ENCODE results near the gene MYH7.
"Not testable (repeated sequence)": the region's sequence is repeated elsewhere in the genome, so short reads cannot be mapped to it uniquely, and the experiment has no call there.

MYH7 gene

GRCh38 chr14:23406725-23407355 lies 28.6 kb downstream of the MYH7 start:
- DNase-seq: no peak

DNA sequence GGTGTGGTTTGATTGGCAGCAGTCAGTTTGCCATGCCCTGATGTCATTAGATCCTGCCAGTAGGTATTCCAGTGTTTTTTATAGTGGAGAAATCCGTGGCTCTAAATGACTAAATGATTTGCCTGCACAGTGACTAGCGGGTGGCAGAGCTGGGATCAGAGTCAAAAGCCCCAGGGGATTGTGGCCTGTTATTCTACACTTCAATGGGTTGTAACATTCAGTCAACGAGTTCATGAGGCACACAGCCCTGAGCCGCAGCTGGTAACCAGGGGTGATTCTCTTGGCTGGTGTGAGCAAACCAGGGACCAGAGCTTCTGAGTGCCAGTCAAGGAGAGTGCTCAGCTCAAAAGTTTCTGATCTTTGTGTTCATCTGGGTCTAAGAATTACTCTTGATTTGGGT lies 29.2 kb downstream of the MYH7 start:
- DNase-seq: no peak

- DNase-seq: no peak
Measured at GRCh38 chr14:23405516-23406025, 29.9 kb downstream of the MYH7 start.

GRCh38 chr14:23405096-23405495 lies 30.4 kb downstream of the MYH7 start:
- no peak for DNase-seq

DNA sequence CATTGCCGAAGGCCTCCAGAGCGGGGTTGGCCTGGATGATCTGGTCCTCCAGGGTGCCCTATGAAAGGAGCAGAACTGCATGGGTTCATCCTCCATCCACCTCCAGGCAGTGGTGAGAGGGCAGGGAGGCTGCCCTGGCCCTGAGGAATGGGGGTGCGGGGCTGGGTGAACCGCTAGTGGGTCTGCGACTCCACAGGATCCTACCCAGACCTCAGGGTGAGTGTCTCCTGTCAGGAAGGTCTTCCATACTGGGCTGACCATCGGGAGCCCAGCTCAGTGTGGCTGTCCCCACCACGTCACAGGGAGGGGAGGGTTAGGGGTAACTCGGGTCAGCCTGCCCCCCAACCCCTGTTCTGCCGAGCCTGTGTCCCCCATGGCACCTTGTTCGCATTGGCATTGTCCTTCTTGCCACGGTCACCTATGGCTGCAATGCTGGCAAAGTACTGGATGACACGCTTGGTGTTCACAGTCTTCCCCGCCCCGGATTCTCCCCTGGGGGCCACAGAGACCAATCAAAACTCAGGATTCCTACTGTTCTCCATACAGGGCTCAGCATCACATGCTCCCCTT lies 31.0 kb downstream of the MYH7 start:
- no peak for DNase-seq

- DNase-seq: no peak
Measured at GRCh38 chr14:23403908-23404307, 31.6 kb downstream of the MYH7 start.

DNA sequence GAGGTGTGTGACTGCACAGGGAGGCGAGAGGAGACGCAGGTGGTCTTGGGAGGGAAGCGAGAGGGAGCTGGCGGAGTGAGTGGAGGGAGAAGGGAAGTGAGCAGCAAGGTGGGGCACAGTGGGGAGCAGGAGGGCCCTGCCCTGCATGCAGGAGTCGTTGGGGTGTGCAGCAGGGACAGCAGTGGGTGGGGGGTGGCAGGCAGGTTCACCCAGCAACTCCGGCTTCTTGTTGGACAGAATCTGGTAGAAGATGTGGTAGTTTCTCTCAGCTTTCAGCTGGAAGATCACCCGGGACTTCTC lies 32.4 kb downstream of the MYH7 start:
- no peak for DNase-seq

DNA sequence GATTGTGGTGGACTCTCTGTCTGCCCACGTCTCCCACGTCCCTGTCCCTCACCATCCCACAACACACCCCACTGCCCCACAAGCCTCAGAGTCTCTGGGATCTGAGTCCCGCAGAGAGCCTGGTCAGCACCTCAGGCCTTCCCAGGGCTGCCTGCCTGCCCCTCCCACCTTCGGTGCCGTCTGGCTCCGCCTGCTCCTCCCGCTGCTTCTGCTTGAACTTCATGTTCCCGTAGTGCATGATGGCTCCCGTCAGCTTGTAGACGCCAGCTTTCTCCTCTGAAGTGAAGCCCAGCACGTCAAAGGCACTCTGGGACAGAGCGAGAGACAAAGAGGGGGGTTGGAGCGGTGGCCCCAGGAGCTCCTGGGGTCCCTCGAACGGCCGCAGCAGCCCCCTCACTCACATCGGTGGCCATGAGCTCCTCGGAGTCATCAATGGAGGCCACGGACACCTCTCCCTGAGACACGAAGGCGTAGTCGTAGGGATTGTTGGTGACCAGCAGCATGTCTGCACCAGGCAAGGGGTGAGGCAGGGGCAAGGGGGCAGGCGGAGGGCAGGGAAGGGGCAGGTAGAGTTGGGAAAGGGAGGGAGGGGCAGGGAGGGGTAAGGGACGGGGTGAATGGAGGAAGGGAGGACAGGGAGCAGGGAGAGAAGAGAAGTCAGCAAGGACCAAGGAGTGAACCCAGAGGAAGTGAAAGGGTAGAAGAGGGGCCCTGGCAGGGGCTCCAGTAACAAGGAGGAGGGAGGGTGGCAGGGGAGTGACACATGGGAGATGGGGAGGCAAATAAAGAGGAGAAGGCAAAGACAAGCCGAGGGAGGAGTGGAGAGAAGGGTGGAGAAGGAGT lies 32.9 kb downstream of the MYH7 start:
- DNase-seq: no peak

DNA sequence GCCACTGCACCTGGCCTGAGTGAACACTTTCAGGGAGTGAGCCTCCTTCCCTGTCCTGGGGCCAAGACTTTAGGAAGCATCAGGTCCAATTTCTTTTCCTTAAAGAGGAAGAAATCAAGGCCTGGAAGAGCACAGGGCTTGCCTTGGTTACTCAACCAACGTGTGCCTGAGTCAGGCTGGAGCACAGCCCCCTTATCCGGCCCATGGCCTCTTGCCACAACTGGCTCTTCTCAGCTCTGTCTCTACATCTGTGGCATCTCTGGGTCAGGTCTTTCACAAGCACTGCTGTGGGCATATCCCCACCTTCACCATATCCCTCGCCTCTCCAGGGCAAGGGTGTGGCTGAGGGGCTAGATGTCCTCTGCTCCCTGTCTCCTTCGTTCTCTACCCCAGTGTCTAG lies 34.2 kb downstream of the MYH7 start:
- DNase-seq: no peak

- not testable (repeated sequence) for DNase-seq
Measured at GRCh38 chr14:23400496-23401149, 34.8 kb downstream of the MYH7 start.

- DNase-seq: no peak
Measured at GRCh38 chr14:23399591-23399990, 35.9 kb downstream of the MYH7 start.

GRCh38 chr14:23399136-23399535 lies 36.3 kb downstream of the MYH7 start:
- DNase-seq: no peak

DNA sequence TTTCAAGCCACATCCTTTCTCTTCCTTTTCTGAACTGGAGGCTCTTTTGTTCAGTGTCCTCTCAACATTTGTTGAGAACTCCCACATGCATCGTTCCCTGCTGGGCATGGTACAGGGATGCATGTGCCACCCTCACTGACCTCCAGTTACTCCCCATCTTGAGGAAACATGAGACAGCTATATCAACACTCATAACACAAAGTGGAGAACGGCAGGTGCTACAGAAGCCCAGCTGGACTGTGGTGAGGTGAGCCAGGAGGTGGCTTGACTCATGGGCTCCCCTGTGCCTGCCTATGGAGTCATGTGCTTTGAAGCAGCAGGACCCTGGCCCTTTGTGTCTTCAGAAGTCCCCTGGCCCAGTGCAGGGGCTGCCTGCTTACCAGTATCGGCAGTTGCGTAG lies 37.1 kb downstream of the MYH7 start:
- DNase-seq: no peak

DNA sequence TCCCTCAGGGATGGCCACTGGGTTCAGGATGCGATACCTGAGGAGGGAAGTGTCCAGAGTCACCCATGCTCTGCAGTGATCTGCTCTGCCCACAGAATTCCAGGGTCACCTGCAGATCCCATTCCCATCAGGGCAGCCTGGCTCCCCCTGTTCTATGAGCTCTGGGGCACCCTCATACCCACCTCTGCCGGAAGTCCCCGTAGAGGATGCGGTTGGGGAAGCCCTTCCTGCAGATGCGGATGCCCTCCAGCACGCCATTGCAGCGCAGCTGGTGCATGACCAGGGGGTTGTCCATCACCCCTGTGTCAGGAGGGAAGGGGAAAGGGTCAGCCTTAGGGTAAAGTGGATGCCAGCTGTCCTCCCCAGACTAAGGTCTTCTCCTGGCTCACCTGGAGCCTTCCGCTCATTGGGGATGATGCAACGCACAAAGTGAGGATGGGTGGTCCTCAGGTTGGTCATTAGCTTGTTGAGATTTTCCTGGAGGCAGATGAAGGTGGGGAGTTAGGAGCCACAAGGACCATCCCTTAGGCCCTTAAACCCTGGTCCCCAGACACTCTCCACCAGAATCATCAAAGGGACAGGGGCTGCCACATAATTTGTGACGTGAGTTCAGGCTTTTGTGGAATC lies 38.6 kb downstream of the MYH7 start:
- DNase-seq: no peak

DNA sequence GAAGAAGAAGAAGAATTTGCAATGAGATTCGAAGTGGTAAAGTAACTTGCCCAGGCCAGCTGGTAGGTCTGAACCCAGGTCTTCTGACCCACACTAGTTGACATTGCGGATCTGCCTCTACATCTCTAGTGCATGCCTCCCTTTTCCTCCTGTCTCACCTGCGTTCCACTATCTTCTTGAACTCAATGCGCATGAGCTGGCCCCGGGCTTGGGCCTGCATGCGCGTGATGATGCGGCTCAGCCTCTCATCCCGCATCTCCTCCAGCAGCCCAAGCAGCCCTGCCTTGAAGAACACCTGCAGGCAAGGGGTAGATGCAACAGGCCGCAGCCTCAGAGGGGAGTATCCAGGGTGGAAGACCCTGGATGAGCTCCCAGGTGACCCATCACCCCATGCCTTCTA lies 39.3 kb downstream of the MYH7 start:
- no peak for DNase-seq

DNA sequence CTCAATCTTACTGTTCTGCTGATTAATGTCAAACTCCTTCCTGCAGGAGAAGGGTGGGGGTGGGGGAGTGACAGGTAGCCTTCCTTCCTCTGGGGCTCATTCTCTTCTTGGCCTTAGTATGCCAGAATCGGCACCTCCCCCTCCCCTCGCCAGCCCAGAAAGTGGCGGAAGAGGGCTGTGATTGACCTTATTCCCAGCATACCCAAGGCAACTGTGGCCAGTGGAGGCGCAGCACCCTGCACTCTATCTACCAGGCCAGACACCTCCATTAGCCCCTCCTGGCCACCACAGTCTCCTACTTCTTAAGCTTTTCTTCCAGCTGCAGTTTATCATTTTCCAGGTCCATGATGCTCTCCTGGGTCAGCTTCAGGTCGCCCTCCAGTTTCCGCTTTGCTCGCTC lies 42.8 kb downstream of the MYH7 start:
- no peak for DNase-seq

- DNase-seq: not testable (repeated sequence)
Measured at GRCh38 chr14:23389871-23390270, 45.6 kb downstream of the MYH7 start.

DNA sequence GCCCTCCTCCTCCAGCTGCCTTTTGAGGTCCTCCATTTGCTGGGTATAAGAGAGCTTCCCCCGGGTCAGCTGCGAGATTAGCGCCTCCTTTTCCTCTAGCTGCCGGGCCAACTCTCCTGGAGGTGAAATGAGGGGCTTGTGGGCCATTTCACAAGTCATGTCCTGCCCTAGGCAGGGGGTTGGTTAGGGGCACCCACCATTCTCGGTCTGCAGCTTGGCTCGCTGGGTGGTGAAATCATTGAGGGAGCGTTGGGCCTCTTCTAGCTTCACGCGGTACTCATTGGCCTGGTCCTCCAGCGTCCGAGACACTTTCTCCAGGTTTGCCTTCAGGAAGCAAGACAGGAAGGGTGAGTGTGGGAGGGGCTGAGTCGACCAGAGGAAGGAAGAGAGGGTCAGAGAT lies 46.1 kb downstream of the MYH7 start:
- no peak for DNase-seq

DNA sequence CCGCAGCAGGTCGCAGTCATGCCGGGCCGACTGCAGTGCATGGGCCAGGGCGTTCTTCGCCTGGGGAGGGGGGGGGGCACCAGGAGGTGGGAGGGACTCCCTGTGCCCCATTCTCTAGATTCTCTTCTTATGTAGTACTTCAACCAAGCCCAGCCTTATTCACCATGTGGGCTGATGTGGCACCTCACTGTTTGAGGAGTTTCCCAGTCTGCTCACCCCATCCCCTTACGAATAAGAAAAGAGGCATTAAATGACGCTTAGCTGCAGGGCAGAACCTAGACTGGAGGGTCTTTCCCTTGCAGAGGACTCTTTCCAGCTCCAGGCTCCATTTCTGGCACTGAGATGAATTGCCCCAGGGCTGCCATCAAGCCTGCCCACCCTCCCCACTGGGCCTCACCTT lies 46.5 kb downstream of the MYH7 start:
- DNase-seq: no peak

DNA sequence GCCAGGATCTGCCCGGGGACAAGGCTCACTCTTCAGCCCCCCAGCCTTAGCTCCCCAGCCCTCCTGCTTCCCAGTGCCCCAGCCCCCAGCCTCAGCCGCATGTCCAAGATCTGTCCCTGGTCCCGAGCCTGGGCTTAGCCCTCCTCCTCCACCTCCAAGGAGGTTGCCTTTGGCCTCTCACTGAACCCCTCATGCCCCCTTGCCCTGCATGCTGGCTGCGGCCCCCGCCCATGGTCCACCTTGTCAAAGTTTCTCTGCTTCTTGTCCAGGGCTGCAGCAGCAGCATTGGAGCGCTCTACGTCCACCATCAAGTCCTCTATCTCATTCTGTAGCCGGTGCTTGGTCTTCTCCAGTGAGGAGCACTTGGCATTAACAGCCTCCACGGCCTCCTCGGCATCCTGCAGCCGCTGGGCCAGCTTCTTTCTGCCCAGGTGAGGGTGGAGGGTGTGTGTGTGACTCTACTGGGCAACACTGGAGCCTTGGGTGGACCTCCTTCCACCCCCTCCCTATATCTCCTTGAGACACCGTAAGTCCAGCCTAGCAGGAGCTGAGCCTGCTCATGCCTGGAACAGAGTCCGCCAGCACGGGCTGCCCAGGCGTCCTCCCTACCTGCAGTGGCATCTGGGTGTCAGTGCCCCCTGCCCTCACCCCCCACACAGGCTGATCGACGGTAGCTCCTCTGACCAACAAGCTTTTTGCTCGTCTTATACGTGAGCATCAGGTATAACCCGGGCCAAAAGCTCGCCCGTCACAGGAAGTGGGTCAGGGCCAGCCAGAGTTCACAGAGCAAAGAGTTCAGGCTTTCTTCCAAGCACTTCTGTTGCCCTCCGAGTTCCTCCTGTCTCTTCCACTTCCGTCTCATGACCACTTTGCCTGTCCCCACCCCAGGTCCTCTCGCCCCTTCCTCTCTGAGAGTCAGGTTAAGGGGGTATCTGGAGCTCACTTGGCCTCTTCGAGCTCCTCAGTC lies 47.3 kb downstream of the MYH7 start:
- DNase-seq: no peak

GRCh38 chr14:23386999-23387398 lies 48.5 kb downstream of the MYH7 start:
- no peak for DNase-seq

DNA sequence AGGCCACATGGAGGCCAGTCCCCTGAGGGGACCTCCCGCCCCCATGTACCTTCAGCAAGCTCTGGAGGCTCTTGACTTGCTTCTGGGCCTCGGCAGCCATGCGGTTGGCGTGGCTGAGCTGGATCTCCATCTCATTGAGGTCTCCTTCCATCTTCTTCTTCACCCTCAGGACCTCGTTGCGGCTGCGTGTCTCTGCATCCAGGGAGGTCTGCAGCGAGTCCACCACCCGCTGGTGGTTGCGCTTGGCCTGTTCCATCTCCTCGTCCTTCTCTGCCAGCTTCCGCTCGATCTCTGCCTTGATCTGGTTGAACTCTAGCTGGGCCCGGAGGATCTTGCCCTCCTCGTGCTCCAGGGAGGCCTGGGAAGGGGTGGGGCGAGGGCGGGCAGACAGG lies 49.2 kb downstream of the MYH7 start:
- not testable (repeated sequence) for DNase-seq
